Heart left ventricle (tissue), 13 donors: Measurements from ENCODE around the gene MSRB2.

Experiments
- POLR2A ChIP-seq, 2 donors: fragments of 450-650 bp; IDR thresholded peaks; one replicate each; pipeline ENCODE4 v1.6.1; 2017; ENCODE audit warnings: antibody characterized with exemption in 2 of 2, mild to moderate bottlenecking in 2 of 2, moderate library complexity in 2 of 2
- TF ChIP-seq, protein P1 (sequence below), 12 donors: fragments of 200-600 bp; sonication (generic) in 4 of 12; IDR thresholded peaks; one replicate each; pipeline versions ENCODE4 v1.5.0 to v1.8.0; 2018 to 2022; ENCODE audit warnings: antibody characterized with exemption in 12 of 12, mild to moderate bottlenecking in 5 of 12
- donor health status: ischemic (EF 13 %, LVEDD 7.1; RV severe dilation, severe dysfunction).
- donor health status: DM: no; HTN: yes; CAD: no.
- donor health status: DM: no; HTN: no; CAD: no.
- donor health status: ischemic (EF 25% LVEDD 6.9; RV normal size, moderate dysfunction).
- donor health status: ischemic (EF 25% LVEDD 5.7; RV mildly dilated, moderate dysfunction).
- donor health status: ischemic (EF 35%, LVEDD 5.7; RV mildly dilated, moderate dysfunction).
- donor health status: nonischemic (EF 11% LVEDD 7.7; RV severe dilation, severe dysfunction).
- donor health status: DM: yes; HTN: yes; CAD: no.
- donor health status: PGD.
- donor health status: ischemic (EF 29% LVEDD 5.4; RV normal size, mild dysfunction).
- donor health status: nonischemic (EF 23%, LVEDD 6.1; RV moderate dilation, normal function).

DNA sequence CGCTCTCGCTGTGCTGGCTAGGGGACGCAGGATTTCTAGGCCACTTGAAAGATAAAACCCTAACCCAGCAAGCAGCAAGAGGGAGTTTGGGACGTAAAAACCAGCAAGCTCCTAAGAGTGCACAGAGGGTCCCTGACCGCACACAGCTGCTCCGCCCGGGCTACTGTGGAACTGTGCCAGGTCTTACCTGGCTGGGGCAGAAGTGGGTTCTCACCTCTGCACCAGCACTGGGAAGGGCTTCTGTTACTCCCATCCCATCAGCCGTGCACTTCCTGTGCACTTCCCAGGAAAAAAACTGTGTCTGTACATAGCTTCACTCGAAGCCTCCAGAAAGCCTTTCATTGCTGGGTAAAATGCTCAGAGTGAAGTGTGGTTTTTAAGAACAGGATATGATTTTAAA is 50.9 kb downstream of the MSRB2 start:
- TF ChIP-seq, protein P1, sequence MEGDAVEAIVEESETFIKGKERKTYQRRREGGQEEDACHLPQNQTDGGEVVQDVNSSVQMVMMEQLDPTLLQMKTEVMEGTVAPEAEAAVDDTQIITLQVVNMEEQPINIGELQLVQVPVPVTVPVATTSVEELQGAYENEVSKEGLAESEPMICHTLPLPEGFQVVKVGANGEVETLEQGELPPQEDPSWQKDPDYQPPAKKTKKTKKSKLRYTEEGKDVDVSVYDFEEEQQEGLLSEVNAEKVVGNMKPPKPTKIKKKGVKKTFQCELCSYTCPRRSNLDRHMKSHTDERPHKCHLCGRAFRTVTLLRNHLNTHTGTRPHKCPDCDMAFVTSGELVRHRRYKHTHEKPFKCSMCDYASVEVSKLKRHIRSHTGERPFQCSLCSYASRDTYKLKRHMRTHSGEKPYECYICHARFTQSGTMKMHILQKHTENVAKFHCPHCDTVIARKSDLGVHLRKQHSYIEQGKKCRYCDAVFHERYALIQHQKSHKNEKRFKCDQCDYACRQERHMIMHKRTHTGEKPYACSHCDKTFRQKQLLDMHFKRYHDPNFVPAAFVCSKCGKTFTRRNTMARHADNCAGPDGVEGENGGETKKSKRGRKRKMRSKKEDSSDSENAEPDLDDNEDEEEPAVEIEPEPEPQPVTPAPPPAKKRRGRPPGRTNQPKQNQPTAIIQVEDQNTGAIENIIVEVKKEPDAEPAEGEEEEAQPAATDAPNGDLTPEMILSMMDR (IDR thresholded peaks at IDR 0.05): no peak
- no peak for TF ChIP-seq POLR2A (IDR thresholded peaks at IDR 0.05)
